PC-9 (cell line): Measurements from ENCODE around the gene GDF2. TPM values are rescaled to one million over a fixed set of nuclear protein-coding genes. Genes with fewer than 3 reads are reported as not detected.

Source experiments
- BruUV-seq: library from RNA; stranded (reverse); fragments of 400-500 nt; replicated peaks from 2 replicates; lab custom pipeline; 2021; lab: Mats Ljungman, UMichigan
- CTCF ChIA-PET: fragments of 300-600 bp; sonication (Branson Sonifier 250); formaldehyde crosslinking; loops from one replicate; lab custom pipeline; 2022; ENCODE audit warnings: antibody characterized with exemption; lab: Charles Lee
- POLR2A ChIA-PET: fragments of 300-600 bp; sonication (Branson Sonifier 250); formaldehyde crosslinking; loops from one replicate; lab custom pipeline; 2022; ENCODE audit warnings: antibody characterized with exemption; ENCODE audit not compliant: unreplicated experiment; lab: Charles Lee
- DNase-seq, 2 experiments: peaks; one replicate each; pipeline versions ENCODE4 v3.0.0 to v3.0.0-alpha.2; 2015 to 2022; ENCODE audit warnings: mixed read lengths in 1 of 2
- H2AFZ ChIP-seq: fragments of 200-600 bp; sonication (generic); 2 replicates; pipeline ENCODE4 v1.8.1; 2017; ENCODE audit warnings: antibody characterized with exemption
- H3F3A ChIP-seq: fragments of 200-600 bp; sonication (generic); 2 replicates; pipeline ENCODE4 v1.8.1; 2017; ENCODE audit warnings: antibody characterized with exemption, mild to moderate bottlenecking, low read depth; ENCODE audit not compliant: insufficient read depth
- H3K27ac ChIP-seq: fragments of 200-600 bp; sonication (generic); 2 replicates; pipeline ENCODE4 v1.6.1; 2016; ENCODE audit warnings: mixed run types
- H3K27me3 ChIP-seq: fragments of 200-600 bp; sonication (generic); 2 replicates; pipeline ENCODE4 v1.6.1; 2016; ENCODE audit warnings: low read depth, mixed run types; ENCODE audit not compliant: insufficient read depth
- H3K36me3 ChIP-seq: fragments of 200-600 bp; sonication (generic); 2 replicates; pipeline ENCODE4 v1.6.1; 2016; ENCODE audit warnings: low read depth, mixed run types
- H3K4me1 ChIP-seq: fragments of 200-600 bp; sonication (generic); replicated peaks from 2 replicates; pipeline ENCODE4 v1.6.1; 2016; ENCODE audit warnings: mixed run types; ENCODE audit not compliant: insufficient read depth
- H3K4me2 ChIP-seq: fragments of 200-600 bp; sonication (generic); 2 replicates; pipeline ENCODE4 v1.6.1; 2017; ENCODE audit warnings: mixed run types
- H3K4me3 ChIP-seq: fragments of 200-600 bp; sonication (generic); 2 replicates; pipeline ENCODE4 v1.6.1; 2016; ENCODE audit warnings: mixed run types
- H3K79me2 ChIP-seq: fragments of 200-600 bp; sonication (generic); 2 replicates; pipeline ENCODE4 v1.6.1; 2017; ENCODE audit warnings: low read depth, mixed run types
- H3K9me2 ChIP-seq: fragments of 200-600 bp; sonication (generic); 2 replicates; pipeline ENCODE4 v1.8.1; 2017; ENCODE audit warnings: mild to moderate bottlenecking; ENCODE audit not compliant: insufficient read depth
- H3K9me3 ChIP-seq: fragments of 200-600 bp; sonication (generic); 2 replicates; pipeline ENCODE4 v1.8.1; 2016; ENCODE audit warnings: low read depth; ENCODE audit not compliant: insufficient read depth
- H4K20me1 ChIP-seq: fragments of 200-600 bp; sonication (generic); 2 replicates; pipeline ENCODE4 v1.8.1; 2017; ENCODE audit not compliant: insufficient read depth
- EZH2 ChIP-seq: fragments of 200-600 bp; sonication (generic); IDR thresholded peaks from 2 replicates; pipeline ENCODE4 v1.8.0; 2017; ENCODE audit warnings: antibody characterized with exemption, low read depth
- intact Hi-C: fragments of 100-400 bp; cut with micrococcal nuclease; formaldehyde crosslinking; loops from one replicate; pipeline ENCODE4 v1.10.0; 2022; ENCODE audit not compliant: unreplicated experiment
- total RNA-seq: library from RNA; stranded (reverse); gene quantifications from 2 replicates; pipeline ENCODE4 v1.2.3, GENCODE V29; 2021
- TF ChIP-seq, protein P1 (sequence below): fragments of 200-600 bp; sonication (generic); conservative IDR thresholded peaks from 2 replicates; pipeline ENCODE4 v1.6.1; 2017; ENCODE audit warnings: mixed run types, antibody characterized with exemption, mild to moderate bottlenecking, moderate library complexity

GDF2 gene
- total RNA-seq, 1 experiment from 2014 or later, result not detected

DNA sequence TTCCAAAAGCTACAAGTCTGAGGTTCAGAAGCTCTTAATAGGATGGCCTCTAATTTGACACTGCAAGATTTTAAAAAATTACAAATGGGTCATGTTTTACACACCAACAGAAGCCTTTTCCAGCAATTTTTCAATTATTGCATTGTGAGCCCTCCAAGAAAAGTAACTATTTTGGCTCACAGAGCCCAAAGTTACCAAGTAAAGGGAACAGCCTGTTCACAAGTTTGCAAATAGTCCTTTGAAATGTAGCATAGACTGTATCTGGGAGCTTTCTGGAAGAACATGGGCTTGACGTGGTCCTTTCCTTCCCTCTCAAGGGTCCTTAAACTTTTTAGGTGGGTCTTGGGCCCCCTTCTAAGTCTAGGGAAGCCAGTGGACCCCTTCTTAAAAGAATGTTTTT is 23.5 kb upstream of the GDF2 start:
- ChIA-PET CTCF (no interaction called here), POLR2A (no interaction called here)
- TF ChIP-seq, protein P1, sequence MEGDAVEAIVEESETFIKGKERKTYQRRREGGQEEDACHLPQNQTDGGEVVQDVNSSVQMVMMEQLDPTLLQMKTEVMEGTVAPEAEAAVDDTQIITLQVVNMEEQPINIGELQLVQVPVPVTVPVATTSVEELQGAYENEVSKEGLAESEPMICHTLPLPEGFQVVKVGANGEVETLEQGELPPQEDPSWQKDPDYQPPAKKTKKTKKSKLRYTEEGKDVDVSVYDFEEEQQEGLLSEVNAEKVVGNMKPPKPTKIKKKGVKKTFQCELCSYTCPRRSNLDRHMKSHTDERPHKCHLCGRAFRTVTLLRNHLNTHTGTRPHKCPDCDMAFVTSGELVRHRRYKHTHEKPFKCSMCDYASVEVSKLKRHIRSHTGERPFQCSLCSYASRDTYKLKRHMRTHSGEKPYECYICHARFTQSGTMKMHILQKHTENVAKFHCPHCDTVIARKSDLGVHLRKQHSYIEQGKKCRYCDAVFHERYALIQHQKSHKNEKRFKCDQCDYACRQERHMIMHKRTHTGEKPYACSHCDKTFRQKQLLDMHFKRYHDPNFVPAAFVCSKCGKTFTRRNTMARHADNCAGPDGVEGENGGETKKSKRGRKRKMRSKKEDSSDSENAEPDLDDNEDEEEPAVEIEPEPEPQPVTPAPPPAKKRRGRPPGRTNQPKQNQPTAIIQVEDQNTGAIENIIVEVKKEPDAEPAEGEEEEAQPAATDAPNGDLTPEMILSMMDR, result no peak
- no peak for TF ChIP-seq EZH2
- DNase-seq, result no peak
- Histone ChIP-seq H3K36me3 (no peaks in the 10 kb centered on the region), H2AFZ (no peak overlapping the region), H3K4me3 (no peak overlapping the region), H3K9me3 (no peaks in the 10 kb centered on the region), H3K4me2 (no peak overlapping the region), H3K27ac (no peak overlapping the region), H3K79me2 (no peaks in the 10 kb centered on the region), H3K4me1 (no peaks in the 10 kb centered on the region), H4K20me1 (no peaks in the 10 kb centered on the region), H3K9me2 (no peaks in the 10 kb centered on the region), H3K27me3 (peaks cover 9% of the 10 kb centered on the region; the same call in 1 of the 2 replicates), H3F3A (no peaks in the 10 kb centered on the region)
- intact Hi-C loops, result no loop called here
- no TSS peak for BruUV-seq

DNA sequence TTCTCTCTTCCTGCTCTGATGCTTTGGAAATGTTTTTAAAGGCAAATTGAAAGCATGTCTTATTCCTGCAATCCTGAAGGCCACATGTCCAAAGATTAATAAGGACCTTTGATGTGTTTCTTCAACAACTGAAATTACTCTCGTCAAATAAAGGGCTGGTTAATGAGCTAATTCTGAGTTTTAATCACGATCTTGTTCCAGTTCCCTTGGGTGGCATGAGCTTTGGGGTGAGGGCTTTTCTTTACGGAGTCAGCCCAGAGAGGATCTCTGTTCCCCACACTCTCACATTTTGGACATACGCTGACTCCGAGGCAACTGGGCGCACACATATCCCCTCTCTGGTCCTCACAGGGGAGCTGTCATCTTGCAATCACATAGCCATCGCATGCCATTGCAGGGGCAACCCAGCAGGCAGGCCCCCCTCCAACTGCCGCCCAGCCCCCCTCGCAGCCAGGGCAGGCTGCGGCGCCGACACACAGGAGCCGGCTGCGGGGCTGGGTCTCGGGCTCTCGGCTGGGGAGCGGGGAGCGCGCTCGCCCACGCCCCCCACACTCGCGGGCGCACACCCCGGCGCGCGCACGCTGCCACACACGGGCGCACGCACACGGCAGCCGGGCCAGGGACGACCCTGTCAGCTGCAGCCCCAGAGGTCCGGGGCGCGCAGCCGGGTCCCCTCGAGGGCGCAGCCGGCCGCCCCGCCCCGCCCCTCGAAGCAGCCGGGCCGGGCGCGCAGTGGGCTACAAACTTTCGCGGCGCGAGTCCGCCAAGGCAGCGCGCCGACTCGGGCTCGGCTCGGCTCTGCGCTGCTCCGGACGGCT is 22.4 kb upstream of the GDF2 start, which contains the start of gene GDF10:
Gene GDF10 (plus strand): TSS at position 587 of the 818 bp plus-strand sequence. CDS start 455 bp downstream, outside the sequence.
- no peaks in the 10 kb centered on the region for H3K36me3 ChIP-seq
- no peaks in the 10 kb centered on the region for H3K9me2 ChIP-seq
- CTCF ChIA-PET, result no interaction called here
- BruUV-seq, result no TSS peak
- POLR2A ChIA-PET, result no interaction called here
- H3K27ac ChIP-seq, result no peak within 1 kb of the TSS
- no peaks in the 10 kb centered on the region for H3F3A ChIP-seq
- peaks cover 5% of the 10 kb centered on the region; the same call in 1 of the 2 replicates for H3K27me3 ChIP-seq
- intact Hi-C loops, result no loop called here
- no peak within 1 kb of the TSS for H3K4me3 ChIP-seq
- peaks cover 4% of the 10 kb centered on the region; the same call in 1 of the 2 replicates for H3K4me1 ChIP-seq
- H3K79me2 ChIP-seq, result no peaks in the 10 kb centered on the region
- H2AFZ ChIP-seq, result no peak within 1 kb of the TSS
- no peaks in the 10 kb centered on the region for H3K9me3 ChIP-seq
- H4K20me1 ChIP-seq, result no peaks in the 10 kb centered on the region
- H3K4me2 ChIP-seq, result no peak within 1 kb of the TSS
- DNase-seq, result no peak
- TF ChIP-seq EZH2, result no peak
- TF ChIP-seq, protein P1, result no peak

DNA sequence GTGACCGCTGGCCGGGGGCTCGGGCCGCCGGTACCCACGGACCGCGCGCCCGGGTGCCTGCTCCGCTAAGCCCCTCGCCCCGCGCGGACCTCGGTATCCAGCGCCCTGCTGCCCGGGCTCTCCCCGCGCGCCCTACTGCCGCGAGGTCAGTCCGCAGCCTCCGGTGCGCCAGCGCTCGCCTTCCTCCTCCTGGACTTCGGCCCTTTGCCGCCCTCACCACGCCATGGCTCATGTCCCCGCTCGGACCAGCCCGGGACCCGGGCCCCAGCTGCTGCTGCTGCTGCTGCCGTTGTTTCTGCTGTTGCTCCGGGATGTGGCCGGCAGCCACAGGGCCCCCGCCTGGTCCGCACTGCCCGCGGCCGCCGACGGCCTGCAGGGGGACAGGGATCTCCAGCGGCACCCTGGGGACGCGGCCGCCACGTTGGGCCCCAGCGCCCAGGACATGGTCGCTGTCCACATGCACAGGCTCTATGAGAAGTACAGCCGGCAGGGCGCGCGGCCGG is 21.8 kb upstream of the GDF2 start:
- Histone ChIP-seq H2AFZ (no peak overlapping the region), H3K4me1 (peaks cover 8% of the 10 kb centered on the region; the same call in 1 of the 2 replicates), H3K27ac (no peak overlapping the region), H3K9me3 (no peaks in the 10 kb centered on the region), H3K79me2 (no peaks in the 10 kb centered on the region), H3K27me3 (no peaks in the 10 kb centered on the region), H3K36me3 (no peaks in the 10 kb centered on the region), H3K9me2 (no peaks in the 10 kb centered on the region), H4K20me1 (no peaks in the 10 kb centered on the region), H3F3A (no peaks in the 10 kb centered on the region), H3K4me2 (no peak overlapping the region), H3K4me3 (no peak overlapping the region)
- no peak for DNase-seq
- intact Hi-C loops, result no loop called here
- ChIA-PET CTCF (no interaction called here), POLR2A (no interaction called here)
- TF ChIP-seq EZH2, result no peak
- TF ChIP-seq, protein P1, result no peak
- BruUV-seq, result no TSS peak
